Activated naive CD8-positive, alpha-beta T cell (primary cell): Measurements from ENCODE around the gene KCMF1.

Source experiments
- H3K27ac Mint-ChIP-seq: one replicate; pipeline ENCODE4 v1.8.0; 2021; ENCODE audit warnings: mixed read lengths
- H3K27me3 Mint-ChIP-seq: one replicate; pipeline ENCODE4 v1.8.0; 2021; ENCODE audit warnings: mixed read lengths
- H3K36me3 Mint-ChIP-seq: one replicate; pipeline ENCODE4 v1.8.0; 2021; ENCODE audit warnings: mixed read lengths
- H3K4me1 Mint-ChIP-seq: one replicate; pipeline ENCODE4 v1.8.0; 2021; ENCODE audit warnings: low read depth, mixed read lengths
- H3K4me3 Mint-ChIP-seq: one replicate; pipeline ENCODE4 v1.8.0; 2021; ENCODE audit warnings: mild to moderate bottlenecking, mixed read lengths
- H3K9me3 Mint-ChIP-seq: one replicate; pipeline ENCODE4 v1.8.0; 2021; ENCODE audit warnings: low read depth, mixed read lengths

KCMF1 gene

DNA sequence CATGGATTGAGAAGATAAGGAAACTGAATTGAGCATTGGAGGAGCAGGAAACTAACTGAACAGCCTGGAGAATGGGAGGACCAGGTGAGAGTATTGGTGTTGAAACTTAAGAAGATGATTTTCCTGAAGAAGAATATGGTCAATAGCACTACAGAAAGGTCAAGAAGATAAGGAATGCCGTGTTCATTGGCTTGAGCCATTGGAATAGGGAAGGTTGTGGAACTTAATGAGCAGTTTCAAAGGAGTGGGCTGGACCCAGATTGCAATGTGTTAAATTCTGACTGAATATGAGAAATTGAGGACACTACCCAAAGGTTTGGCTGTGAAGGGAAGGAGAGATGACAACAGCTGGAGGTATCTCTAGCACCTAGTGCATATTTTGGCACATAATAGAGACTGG lies 19.0 kb downstream of the KCMF1 start:
- Mint-ChIP-seq H3K9me3 (no peaks in the 10 kb centered on the region), H3K4me1 (peaks cover 33% of the 10 kb centered on the region), H3K36me3 (peaks cover 6% of the 10 kb centered on the region), H3K27ac (no peak overlapping the region), H3K27me3 (no peaks in the 10 kb centered on the region), H3K4me3 (no peak overlapping the region)

- peaks cover 3% of the 10 kb centered on the region for H3K36me3 Mint-ChIP-seq
- H3K9me3 Mint-ChIP-seq: no peaks in the 10 kb centered on the region
- no peak overlapping the region for H3K4me3 Mint-ChIP-seq
- peaks cover 35% of the 10 kb centered on the region for H3K4me1 Mint-ChIP-seq
- no peaks in the 10 kb centered on the region for H3K27me3 Mint-ChIP-seq
- no peak overlapping the region for H3K27ac Mint-ChIP-seq
Measured at GRCh38 chr2:84991404-84992160, 20.6 kb downstream of the KCMF1 start.

DNA sequence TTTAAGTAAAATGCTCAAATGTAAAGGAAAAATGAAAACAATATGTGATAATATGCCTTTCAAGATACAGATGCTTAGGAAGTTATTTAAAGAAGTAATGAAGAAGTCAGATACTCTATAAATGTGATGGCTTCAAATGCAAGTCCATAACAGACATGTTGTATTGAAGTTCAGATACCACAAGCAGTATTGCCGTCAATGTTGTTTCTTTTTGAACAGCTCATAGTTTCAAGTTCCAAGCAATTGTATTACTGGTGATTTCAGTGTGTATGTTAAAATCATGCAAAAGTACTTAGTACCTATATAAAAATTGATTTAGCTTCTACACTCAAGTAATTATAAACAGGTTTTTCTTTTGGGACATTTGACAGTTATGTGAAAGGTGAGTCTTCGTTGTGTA lies 24.9 kb downstream of the KCMF1 start:
- Mint-ChIP-seq H3K27ac (peak overlapping the region; percentile 92), H3K9me3 (no peaks in the 10 kb centered on the region), H3K4me1 (peaks cover 56% of the 10 kb centered on the region), H3K4me3 (peak overlapping the region; percentile 33), H3K36me3 (peaks cover 4% of the 10 kb centered on the region), H3K27me3 (no peaks in the 10 kb centered on the region)

DNA sequence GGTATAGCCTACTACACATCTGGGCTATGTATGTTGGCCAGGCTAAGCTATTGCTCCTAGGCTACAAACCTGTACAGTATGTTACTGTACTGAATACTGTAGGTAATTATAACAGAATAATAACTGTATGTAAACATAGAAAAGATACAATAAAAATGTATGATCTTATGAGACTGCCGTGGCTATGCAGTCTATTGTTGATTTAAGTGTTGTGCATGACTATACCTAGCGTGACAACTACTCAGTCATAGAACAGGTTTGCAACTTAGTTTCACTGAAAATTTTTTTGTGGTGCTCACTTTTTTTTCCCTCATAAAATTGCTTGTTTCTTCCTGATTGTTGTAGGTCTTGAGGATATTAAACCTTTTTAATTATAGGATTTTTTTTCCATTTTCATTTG lies 25.9 kb downstream of the KCMF1 start:
- H3K27me3 Mint-ChIP-seq: no peaks in the 10 kb centered on the region
- peaks cover 64% of the 10 kb centered on the region for H3K4me1 Mint-ChIP-seq
- H3K36me3 Mint-ChIP-seq: peaks cover 9% of the 10 kb centered on the region
- no peaks in the 10 kb centered on the region for H3K9me3 Mint-ChIP-seq
- H3K27ac Mint-ChIP-seq: peak overlapping the region; percentile 92
- peak overlapping the region; percentile 30 for H3K4me3 Mint-ChIP-seq

- peaks cover 80% of the 10 kb centered on the region for H3K4me1 Mint-ChIP-seq
- no peaks in the 10 kb centered on the region for H3K9me3 Mint-ChIP-seq
- no peaks in the 10 kb centered on the region for H3K27me3 Mint-ChIP-seq
- peak overlapping the region; percentile 99 for H3K27ac Mint-ChIP-seq
- peak overlapping the region; percentile 86 for H3K4me3 Mint-ChIP-seq
- H3K36me3 Mint-ChIP-seq: peaks cover 7% of the 10 kb centered on the region
Measured at GRCh38 chr2:84999553-84999955, 28.6 kb downstream of the KCMF1 start.

GRCh38 chr2:85001595-85001994 lies 30.6 kb downstream of the KCMF1 start:
- Mint-ChIP-seq H3K4me1 (peaks cover 71% of the 10 kb centered on the region), H3K4me3 (peak overlapping the region; percentile 30), H3K9me3 (no peaks in the 10 kb centered on the region), H3K27ac (peak overlapping the region; percentile 93), H3K27me3 (no peaks in the 10 kb centered on the region), H3K36me3 (peaks cover 8% of the 10 kb centered on the region)

DNA sequence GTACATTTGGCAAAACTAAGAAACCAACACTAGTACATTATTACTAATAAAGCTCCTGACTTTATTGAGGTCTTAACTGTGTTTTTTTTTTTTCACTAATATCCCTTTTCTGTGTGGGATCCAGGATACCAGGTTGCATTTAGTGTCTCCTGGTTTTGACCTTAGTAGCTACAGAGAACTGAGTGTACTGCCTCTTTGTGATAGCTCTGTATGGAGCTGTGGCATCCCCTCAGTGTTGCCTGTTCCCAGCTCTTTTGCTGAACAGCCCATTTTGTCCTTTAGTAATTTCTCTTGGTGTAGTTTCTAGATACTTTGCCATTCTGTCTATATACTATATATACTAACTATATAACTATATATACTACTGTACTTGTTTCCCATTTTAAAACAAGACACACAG lies 31.6 kb downstream of the KCMF1 start:
- Mint-ChIP-seq H3K4me3 (no peak overlapping the region), H3K36me3 (peaks cover 11% of the 10 kb centered on the region), H3K9me3 (no peaks in the 10 kb centered on the region), H3K27me3 (no peaks in the 10 kb centered on the region), H3K27ac (peak overlapping the region; percentile 93), H3K4me1 (peaks cover 67% of the 10 kb centered on the region)

DNA sequence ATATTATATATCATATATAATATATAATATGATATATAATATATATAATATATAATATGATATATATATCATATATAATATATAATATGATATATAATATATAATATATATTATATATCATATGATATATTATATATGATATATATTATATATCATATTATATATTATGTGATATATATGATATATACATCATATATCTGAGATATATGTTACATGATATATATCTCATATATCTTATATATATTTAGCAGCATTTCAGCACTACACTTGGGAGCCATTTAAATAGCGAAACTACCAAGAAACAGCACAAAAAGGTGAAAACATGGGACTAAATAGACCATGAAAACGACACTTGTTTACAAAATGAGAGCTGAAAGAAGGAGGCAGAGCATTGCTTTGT lies 37.3 kb downstream of the KCMF1 start:
- no peaks in the 10 kb centered on the region for H3K27me3 Mint-ChIP-seq

GRCh38 chr2:85009019-85009618 lies 38.2 kb downstream of the KCMF1 start:
- Mint-ChIP-seq H3K4me1 (peaks cover 75% of the 10 kb centered on the region), H3K27ac (peak overlapping the region; percentile 96), H3K27me3 (no peaks in the 10 kb centered on the region), H3K36me3 (peaks cover 25% of the 10 kb centered on the region), H3K4me3 (peak overlapping the region; percentile 48), H3K9me3 (peaks cover 3% of the 10 kb centered on the region)

More for the DNA sequence above, 37.3 kb downstream of the KCMF1 start:
- peaks cover 74% of the 10 kb centered on the region for H3K4me1 Mint-ChIP-seq
- no peak overlapping the region for H3K4me3 Mint-ChIP-seq
- peaks cover 25% of the 10 kb centered on the region for H3K36me3 Mint-ChIP-seq
- peak overlapping the region; percentile 96 for H3K27ac Mint-ChIP-seq
- peaks cover 3% of the 10 kb centered on the region for H3K9me3 Mint-ChIP-seq

- Mint-ChIP-seq H3K4me1 (peaks cover 81% of the 10 kb centered on the region), H3K27ac (peak overlapping the region; percentile 96), H3K36me3 (peaks cover 25% of the 10 kb centered on the region), H3K4me3 (no peak overlapping the region), H3K27me3 (no peaks in the 10 kb centered on the region), H3K9me3 (peaks cover 3% of the 10 kb centered on the region)
Measured at GRCh38 chr2:85010404-85010803, 39.4 kb downstream of the KCMF1 start.

GRCh38 chr2:85011098-85011497 lies 40.1 kb downstream of the KCMF1 start:
- peaks cover 3% of the 10 kb centered on the region for H3K9me3 Mint-ChIP-seq
- peaks cover 24% of the 10 kb centered on the region for H3K36me3 Mint-ChIP-seq
- no peaks in the 10 kb centered on the region for H3K27me3 Mint-ChIP-seq
- H3K4me1 Mint-ChIP-seq: peaks cover 83% of the 10 kb centered on the region
- H3K4me3 Mint-ChIP-seq: peak overlapping the region; percentile 42
- H3K27ac Mint-ChIP-seq: peak overlapping the region; percentile 96

DNA sequence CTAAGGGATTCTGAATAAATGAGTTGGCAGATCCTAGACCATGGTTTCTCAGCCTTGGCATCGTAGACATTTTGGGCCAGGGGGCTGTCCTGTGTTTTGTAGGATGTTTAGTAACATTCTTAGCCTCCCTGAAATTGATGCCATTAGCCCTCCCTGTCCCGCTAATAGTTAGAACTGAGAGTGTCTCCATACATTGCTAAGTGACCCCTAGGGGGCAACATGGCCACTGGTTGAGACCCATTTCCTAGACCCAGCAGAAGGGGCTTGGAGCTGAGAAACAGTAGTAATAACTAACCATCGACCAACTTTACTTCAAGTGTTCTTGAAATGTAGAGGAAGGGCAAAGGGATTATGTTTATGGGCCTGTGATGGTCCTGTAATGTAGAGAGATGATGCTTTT lies 40.8 kb downstream of the KCMF1 start:
- Mint-ChIP-seq H3K4me3 (peak overlapping the region; percentile 38), H3K4me1 (peaks cover 85% of the 10 kb centered on the region), H3K36me3 (peaks cover 24% of the 10 kb centered on the region), H3K27ac (peak overlapping the region; percentile 96), H3K9me3 (peaks cover 3% of the 10 kb centered on the region), H3K27me3 (no peaks in the 10 kb centered on the region)

DNA sequence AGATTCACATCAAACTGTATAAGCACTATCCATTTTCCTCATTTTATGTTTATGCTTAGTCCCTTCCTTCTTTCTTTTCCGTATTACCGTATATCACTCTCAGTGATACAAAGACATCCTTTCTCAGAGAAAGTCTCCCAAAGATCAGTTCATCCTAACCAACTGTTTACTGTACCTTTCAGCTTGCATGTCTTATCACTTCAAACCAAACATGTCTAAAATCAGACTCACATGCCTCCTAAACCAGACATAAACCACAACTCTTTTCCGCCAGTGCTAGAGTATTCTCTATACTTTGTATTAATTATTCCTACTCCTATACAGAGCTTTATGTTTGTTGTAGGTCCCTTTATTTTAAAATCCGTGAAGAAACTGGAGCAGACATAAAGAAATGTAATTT lies 41.5 kb downstream of the KCMF1 start:
- Mint-ChIP-seq H3K4me3 (peak overlapping the region; percentile 67), H3K36me3 (peaks cover 19% of the 10 kb centered on the region), H3K4me1 (peaks cover 85% of the 10 kb centered on the region), H3K27ac (peak overlapping the region; percentile 96), H3K9me3 (peaks cover 3% of the 10 kb centered on the region), H3K27me3 (no peaks in the 10 kb centered on the region)

DNA sequence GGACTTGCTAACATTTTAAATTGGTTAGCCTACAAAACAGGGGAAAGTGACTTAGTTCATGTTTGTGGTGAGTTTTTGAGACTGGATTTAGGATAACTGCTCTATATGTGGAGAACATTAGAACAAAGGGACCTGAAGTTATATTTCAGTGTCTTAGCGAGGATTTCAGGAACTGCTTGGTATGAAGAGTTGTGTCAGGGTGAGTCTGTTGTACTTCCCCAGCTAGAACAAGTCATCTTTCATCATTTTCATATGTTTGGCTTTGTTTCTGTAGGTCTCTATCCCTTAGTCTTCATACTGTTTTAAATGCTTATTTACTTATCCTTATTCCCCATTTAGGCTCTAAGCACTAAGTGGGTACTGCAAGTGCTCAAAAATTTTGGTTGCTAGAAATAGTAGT lies 41.9 kb downstream of the KCMF1 start:
- H3K4me1 Mint-ChIP-seq: peaks cover 89% of the 10 kb centered on the region
- H3K4me3 Mint-ChIP-seq: peak overlapping the region; percentile 67
- H3K36me3 Mint-ChIP-seq: peaks cover 19% of the 10 kb centered on the region
- peaks cover 3% of the 10 kb centered on the region for H3K9me3 Mint-ChIP-seq
- peak overlapping the region; percentile 96 for H3K27ac Mint-ChIP-seq
- no peaks in the 10 kb centered on the region for H3K27me3 Mint-ChIP-seq

DNA sequence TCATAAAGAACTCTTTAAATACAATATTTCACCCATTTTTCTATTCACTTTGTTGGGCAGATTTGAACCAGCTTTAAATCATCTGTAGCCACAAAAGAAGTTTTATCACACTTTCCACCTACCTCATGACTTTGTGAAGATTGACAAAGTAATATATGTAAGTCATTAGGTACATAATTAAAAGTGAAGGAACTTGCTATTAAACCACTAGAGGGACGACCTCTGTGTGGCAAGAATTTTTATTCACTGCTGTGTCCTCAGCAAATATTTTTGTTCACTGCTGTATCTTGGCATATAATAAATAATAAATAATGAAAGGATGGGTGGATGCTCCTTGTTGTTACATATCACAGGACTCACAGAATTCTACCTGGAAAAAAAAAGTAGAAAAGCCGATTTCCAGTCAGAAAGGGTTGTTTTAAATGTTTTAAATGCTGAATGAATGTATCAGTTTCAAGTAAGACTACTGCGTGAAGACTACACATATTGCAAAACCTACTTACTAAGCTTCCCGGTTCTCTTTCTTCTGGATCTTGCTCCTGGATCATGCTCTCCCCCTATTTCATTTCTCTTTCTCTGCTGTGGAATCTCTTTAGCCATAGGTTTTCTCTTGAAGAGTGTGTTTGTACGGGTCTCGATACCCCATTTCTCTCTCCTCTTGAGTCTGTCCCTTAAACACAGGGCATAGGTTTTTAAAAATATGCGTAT lies 44.8 kb downstream of the KCMF1 start:
- H3K4me3 Mint-ChIP-seq: no peak overlapping the region
- H3K27ac Mint-ChIP-seq: peak overlapping the region; percentile 94
- H3K4me1 Mint-ChIP-seq: peaks cover 76% of the 10 kb centered on the region

More for the DNA sequence above, 44.8 kb downstream of the KCMF1 start:
- Mint-ChIP-seq H3K36me3 (peaks cover 6% of the 10 kb centered on the region), H3K9me3 (no peaks in the 10 kb centered on the region), H3K27me3 (no peaks in the 10 kb centered on the region)
